HCT116 (cell line): ENCODE data around the gene CDH5. TPM values are rescaled to one million over a fixed set of nuclear protein-coding genes. Genes with fewer than 3 reads are reported as not detected.

ENCODE experiments used
- ATAC-seq: fragments of 200-7000 bp; cut with Tn5 transposase; 2 replicates; pipeline ENCODE4 v1.9.1; 2020; ENCODE audit warnings: mild to moderate bottlenecking, moderate library complexity
- BruUV-seq: library from RNA; stranded (reverse); fragments of 400-500 nt; replicated peaks from 2 replicates; lab custom pipeline; 2021; lab: Mats Ljungman, UMichigan
- CTCF ChIA-PET: fragments of 300-600 bp; sonication (Branson Sonifier 250); formaldehyde crosslinking; loops from one replicate; lab custom pipeline; 2021; ENCODE audit warnings: antibody characterized with exemption; lab: Charles Lee
- POLR2A ChIA-PET: fragments of 300-600, 350-600 bp; sonication (Branson Sonifier 250); formaldehyde crosslinking; loops from one replicate; lab custom pipeline; 2021; ENCODE audit warnings: antibody characterized with exemption; lab: Charles Lee
- RAD21 ChIA-PET, 2 experiments: fragments of 300-600 bp; sonication (Branson Sonifier 250); formaldehyde crosslinking; loops; one replicate each; lab custom pipeline; 2023; ENCODE audit warnings: low total read pairs in 2 of 2; ENCODE audit not compliant: uncharacterized antibody in 2 of 2, unreplicated experiment in 2 of 2, low non-redundant PET in 1 of 2; lab: Charles Lee
- DNase-seq: peaks from one replicate; pipeline ENCODE4 v3.0.0-alpha.2; 2010; ENCODE audit warnings: low read depth, low spot score
- H2AFZ ChIP-seq: fragments of 200-600 bp; shearing (Covaris generic), sonication (generic); 2 replicates; pipeline ENCODE4 v1.6.1; 2017; ENCODE audit warnings: low read depth, mixed run types, mixed read lengths, antibody characterized with exemption, low read length; ENCODE audit not compliant: poor library complexity, severe bottlenecking
- H3K27ac ChIP-seq: 2 replicates; pipeline ENCODE4 v1.5.1; 2012; ENCODE audit warnings: low read depth, low read length
- H3K27me3 ChIP-seq: fragments of 200-600 bp; sonication (generic); 2 replicates; pipeline ENCODE4 v1.6.1; 2016; ENCODE audit warnings: mixed run types, low read length, mixed read lengths; ENCODE audit not compliant: insufficient read depth
- H3K36me3 ChIP-seq, 2 experiments: fragments of 200-500 bp in 1 of 2; fragments of 200-600 bp in 1 of 2; sonication (Bioruptor generic) in 1 of 2; sonication (generic) in 1 of 2; 2 replicates each; pipeline versions ENCODE4 v1.5.1 to v1.6.1; 2014 to 2016; ENCODE audit warnings: low read length in 2 of 2, inconsistent platforms in 1 of 2, mixed read lengths in 1 of 2, mixed run types in 1 of 2; ENCODE audit not compliant: insufficient read depth in 2 of 2, control insufficient read depth in 1 of 2
- H3K4me1 ChIP-seq, 2 experiments: fragments of 200-600 bp in 1 of 2; sonication (generic) in 1 of 2; 2 replicates each; pipeline versions ENCODE4 v1.5.1 to v1.6.1; 2012 to 2017; ENCODE audit warnings: low read length in 2 of 2, inconsistent platforms in 1 of 2, mild to moderate bottlenecking in 1 of 2, mixed read lengths in 1 of 2, mixed run types in 1 of 2, moderate library complexity in 1 of 2; ENCODE audit not compliant: insufficient read depth in 2 of 2, control insufficient read depth in 1 of 2
- H3K4me2 ChIP-seq: fragments of 200-600 bp; sonication (generic); 2 replicates; pipeline ENCODE4 v1.6.1; 2017; ENCODE audit warnings: mixed run types, low read length, mixed read lengths
- H3K4me3 ChIP-seq, 2 experiments: fragments of 200-600 bp in 1 of 2; sonication (generic) in 1 of 2; replicated peaks in 1 of 2; 2 replicates each; pipeline ENCODE4 v1.5.1; 2011 to 2016; ENCODE audit warnings: low read length in 2 of 2, control low read depth in 1 of 2, low read depth in 1 of 2, mild to moderate bottlenecking in 1 of 2, mixed read lengths in 1 of 2, mixed run types in 1 of 2
- H3K79me2 ChIP-seq: fragments of 200-600 bp; sonication (generic); 2 replicates; pipeline ENCODE4 v1.6.1; 2017; ENCODE audit warnings: mild to moderate bottlenecking, mixed run types, low read length, moderate library complexity, mixed read lengths; ENCODE audit not compliant: insufficient read depth
- H3K9ac ChIP-seq: fragments of 200-600 bp; sonication (generic); 2 replicates; pipeline ENCODE4 v1.6.1; 2016; ENCODE audit warnings: low read length, mixed read lengths
- H3K9me2 ChIP-seq: fragments of 200-600 bp; sonication (generic), shearing (Covaris generic); 2 replicates; pipeline ENCODE4 v1.6.1; 2017; ENCODE audit warnings: mixed run types, mild to moderate bottlenecking, moderate library complexity; ENCODE audit not compliant: insufficient read depth
- H3K9me3 ChIP-seq, 2 experiments: fragments of 200-500 bp in 1 of 2; fragments of 200-600 bp in 1 of 2; sonication (Bioruptor generic) in 1 of 2; sonication (generic) in 1 of 2; 2 replicates each; pipeline ENCODE4 v1.6.1; 2014 to 2017; ENCODE audit warnings: low read length in 2 of 2, mixed read lengths in 2 of 2, inconsistent platforms in 1 of 2, low read depth in 1 of 2, mild to moderate bottlenecking in 1 of 2, mixed run types in 1 of 2, moderate library complexity in 1 of 2; ENCODE audit not compliant: control insufficient read depth in 1 of 2, insufficient read depth in 1 of 2
- H4K20me1 ChIP-seq: fragments of 200-600 bp; sonication (generic), shearing (Covaris generic); 2 replicates; pipeline ENCODE4 v1.6.1; 2017; ENCODE audit warnings: mixed run types, mild to moderate bottlenecking, moderate library complexity; ENCODE audit not compliant: insufficient read depth
- EGR1 ChIP-seq: IDR thresholded peaks from 2 replicates; pipeline ENCODE4 v1.6.1; 2012; ENCODE audit warnings: low read depth
- FOSL1 ChIP-seq: IDR thresholded peaks from 2 replicates; pipeline ENCODE4 v1.6.1; 2012; ENCODE audit warnings: low read depth
- POLR2A ChIP-seq: IDR thresholded peaks from 2 replicates; pipeline ENCODE4 v1.7.0; 2011; ENCODE audit warnings: borderline replicate concordance; ENCODE audit not compliant: insufficient read depth, insufficient read length; ENCODE audit errors: extremely low read depth
- POLR2AphosphoS5 ChIP-seq: IDR thresholded peaks from 2 replicates; pipeline ENCODE4 v1.6.1; 2011; ENCODE audit warnings: mild to moderate bottlenecking, low read depth, low read length, moderate library complexity
- RAD21 ChIP-seq: IDR thresholded peaks from 2 replicates; pipeline ENCODE4 v1.6.1; 2012; ENCODE audit warnings: low read depth, mild to moderate bottlenecking
- TCF7L2 ChIP-seq: IDR thresholded peaks from 2 replicates; pipeline ENCODE4 v1.7.0; 2011; ENCODE audit warnings: borderline replicate concordance, inconsistent platforms; ENCODE audit not compliant: insufficient read depth, insufficient read length; ENCODE audit errors: extremely low read depth
- ZFX ChIP-seq: fragments of 450-650 bp; IDR thresholded peaks from 2 replicates; pipeline ENCODE4 v1.6.1; 2017
- intact Hi-C: fragments of 100-400 bp; cut with micrococcal nuclease; formaldehyde crosslinking; loops from 2 replicates; pipeline ENCODE4 v1.10.0; 2022
- total RNA-seq: library from RNA; stranded (reverse); gene quantifications from one replicate; pipeline ENCODE4 v1.2.1, GENCODE V29; 2021; ENCODE audit not compliant: unreplicated experiment
- TF ChIP-seq, protein P1 (sequence below), 3 experiments: fragments of 200-600 bp in 1 of 3; sonication (generic) in 1 of 3; IDR thresholded peaks in 2 of 3; conservative IDR thresholded peaks in 1 of 3; 2 replicates each; pipeline ENCODE4 v1.5.1; 2012 to 2017; ENCODE audit warnings: low read depth in 2 of 3, low read length in 2 of 3, antibody characterized with exemption in 1 of 3, borderline replicate concordance in 1 of 3, control low read depth in 1 of 3, mild to moderate bottlenecking in 1 of 3, mixed read lengths in 1 of 3, mixed run types in 1 of 3, moderate library complexity in 1 of 3; ENCODE audit not compliant: insufficient read depth in 1 of 3

The CDH5 gene
- total RNA-seq, 1 experiment from 2014 or later: 0.15 TPM

DNA sequence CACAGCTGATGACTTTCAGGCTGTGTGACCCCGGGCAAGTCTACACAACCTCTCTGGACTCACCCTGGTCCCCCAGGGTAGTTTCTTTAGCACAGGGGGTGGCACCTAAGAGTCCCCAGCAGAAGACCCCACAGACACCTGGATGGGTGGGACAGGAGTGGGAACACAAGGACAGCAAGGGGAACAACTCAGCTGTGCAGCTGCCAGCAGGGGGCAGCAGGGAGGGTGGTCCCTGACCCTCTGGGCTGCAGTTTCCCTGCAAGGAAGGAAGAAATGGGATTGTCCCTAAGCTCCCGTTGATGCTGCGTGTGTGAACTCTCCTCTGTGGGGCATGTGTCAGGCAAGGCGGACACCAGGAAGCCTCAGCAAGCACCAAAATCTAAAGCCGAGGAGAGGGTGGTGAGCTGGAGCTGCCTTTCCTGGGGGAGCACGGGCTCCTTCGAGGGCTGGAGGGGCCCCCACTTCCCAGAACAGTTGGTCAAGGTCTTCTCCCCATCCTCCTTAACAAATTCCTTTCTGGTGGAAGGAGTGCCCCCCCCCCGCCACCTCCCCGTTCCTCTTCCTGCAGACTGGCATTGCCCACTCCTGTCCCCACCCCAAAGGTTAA, 24.1 kb upstream of the CDH5 start:
- no peak for DNase-seq
- H3K36me3 ChIP-seq: no peaks in the 10 kb centered on the region
- H3K4me1 ChIP-seq: peaks cover 3 to 11% of the 10 kb centered on the region in 2 experiments; a peak in 3 of 4 replicates
- RAD21 ChIA-PET: no interaction called here
- H3K4me2 ChIP-seq: no peak overlapping the region
- TF ChIP-seq FOSL1 (no peak), POLR2AphosphoS5 (no peak), ZFX (no peak), TCF7L2 (no peak), EGR1 (no peak), RAD21 (0 out of 2 replicates have a peak, but pooled peaks have one; percentile 33), POLR2A (no peak)
- TF ChIP-seq, protein P1, sequence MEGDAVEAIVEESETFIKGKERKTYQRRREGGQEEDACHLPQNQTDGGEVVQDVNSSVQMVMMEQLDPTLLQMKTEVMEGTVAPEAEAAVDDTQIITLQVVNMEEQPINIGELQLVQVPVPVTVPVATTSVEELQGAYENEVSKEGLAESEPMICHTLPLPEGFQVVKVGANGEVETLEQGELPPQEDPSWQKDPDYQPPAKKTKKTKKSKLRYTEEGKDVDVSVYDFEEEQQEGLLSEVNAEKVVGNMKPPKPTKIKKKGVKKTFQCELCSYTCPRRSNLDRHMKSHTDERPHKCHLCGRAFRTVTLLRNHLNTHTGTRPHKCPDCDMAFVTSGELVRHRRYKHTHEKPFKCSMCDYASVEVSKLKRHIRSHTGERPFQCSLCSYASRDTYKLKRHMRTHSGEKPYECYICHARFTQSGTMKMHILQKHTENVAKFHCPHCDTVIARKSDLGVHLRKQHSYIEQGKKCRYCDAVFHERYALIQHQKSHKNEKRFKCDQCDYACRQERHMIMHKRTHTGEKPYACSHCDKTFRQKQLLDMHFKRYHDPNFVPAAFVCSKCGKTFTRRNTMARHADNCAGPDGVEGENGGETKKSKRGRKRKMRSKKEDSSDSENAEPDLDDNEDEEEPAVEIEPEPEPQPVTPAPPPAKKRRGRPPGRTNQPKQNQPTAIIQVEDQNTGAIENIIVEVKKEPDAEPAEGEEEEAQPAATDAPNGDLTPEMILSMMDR (IDR thresholded peaks at IDR 0.05 in 2 of 3, conservative IDR thresholded peaks at IDR 0.05 in 1 of 3; ENCODE audit: borderline replicate concordance in 1 of 3, insufficient read depth in 1 of 3, low read depth in 2 of 3, low read length in 2 of 3): peak; percentile 36 to 91 (median 90); a peak in 5 of 6 replicates
- no peak overlapping the region for H3K9ac ChIP-seq
- intact Hi-C loops: loop anchor here (5.0 kb wide), 1 partner anchor 140 kb away; no protein-coding TSS in a partner anchor
- CTCF ChIA-PET: interaction anchor here (0.8 to 5.5 kb wide), 9 partner anchors 9 to 134 kb away, joined by 3 to 72 read pairs (median 5); no protein-coding TSS in a partner anchor
- no peaks in the 10 kb centered on the region for H4K20me1 ChIP-seq
- H3K79me2 ChIP-seq: no peaks in the 10 kb centered on the region
- peak; percentile 68 for ATAC-seq
- H3K27me3 ChIP-seq: no peaks in the 10 kb centered on the region
- no peak overlapping the region for H3K4me3 ChIP-seq
- BruUV-seq: no TSS peak
- H2AFZ ChIP-seq: no peak overlapping the region
- no peaks in the 10 kb centered on the region for H3K9me2 ChIP-seq
- no peak overlapping the region for H3K27ac ChIP-seq
- POLR2A ChIA-PET: no interaction called here
- no peaks in the 10 kb centered on the region; a peak in 1 of 4 replicates for H3K9me3 ChIP-seq
